ENCODE measurements around the gene SMARCB1. TPM values are rescaled to one million over a fixed set of nuclear protein-coding genes. Genes with fewer than 3 reads are reported as not detected.

Gene SMARCB1
- total and polyA plus RNA-seq, 2 donors (not counting 1 experiment from before 2014, with no cell fraction given): 179 to 190 TPM

DNA sequence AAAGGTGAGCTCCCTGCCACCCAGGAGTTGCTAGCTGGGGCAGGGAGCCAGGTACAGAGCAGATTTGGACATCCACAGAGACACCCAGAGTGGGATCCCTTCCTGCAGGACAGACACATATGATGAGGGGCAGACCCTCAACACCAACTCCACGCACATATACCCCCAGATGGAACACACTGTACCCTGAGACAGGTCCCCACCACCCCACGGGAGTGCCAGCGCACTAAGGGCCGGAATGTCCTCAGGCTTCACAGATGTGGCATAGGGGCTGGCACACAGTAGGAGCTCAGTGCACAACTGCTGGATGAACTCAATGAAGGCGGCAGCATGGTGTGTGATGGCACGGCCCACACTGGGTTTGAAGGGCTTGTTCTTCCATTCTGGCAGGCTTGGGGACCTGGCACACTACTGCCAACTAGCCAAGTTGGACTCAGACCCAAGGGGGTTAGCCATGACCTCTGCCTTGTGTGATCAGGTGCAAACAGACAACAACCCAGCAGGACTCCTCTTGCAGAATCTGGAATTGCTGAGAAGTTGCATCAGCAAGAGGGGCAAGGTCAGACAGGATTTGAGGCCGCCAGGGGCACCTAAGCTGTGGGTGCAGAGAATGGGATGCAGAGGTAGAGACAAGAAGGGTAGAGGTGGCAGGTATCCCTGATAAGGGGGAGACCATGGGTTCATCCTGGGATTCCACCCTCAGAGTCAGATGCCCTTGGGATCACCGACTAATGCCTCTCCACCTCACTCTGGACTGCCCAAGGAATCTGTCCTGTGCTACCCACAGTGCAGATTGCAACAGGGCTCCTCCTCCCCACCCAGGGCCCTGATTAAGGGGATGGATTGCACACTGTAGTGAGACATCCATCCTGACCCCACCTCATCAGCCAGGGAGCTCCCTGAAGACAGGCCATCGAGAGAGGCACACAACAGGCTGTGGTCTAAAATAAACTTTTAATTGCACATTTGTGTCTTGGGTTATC, 21.6 kb upstream of the SMARCB1 start:
- ChIA-PET POLR2A (interaction anchor here (0.5 to 14.3 kb wide), 4 partner anchors 8 to 92 kb away, joined by 3 to 174 read pairs (median 5); partner anchors contain the start of genes SLC2A11, VPREB3 and ZNF70), CTCF (interaction anchor here (1.1 to 12.8 kb wide), 6 partner anchors 11 to 82 kb away, joined by 3 to 188 read pairs (median 6); partner anchors contain the start of genes VPREB3 and ZNF70)
- H3K4me3 ChIP-seq (ENCODE audit: control extremely low read depth in 1 of 5, extremely low read depth in 1 of 5, insufficient read depth in 1 of 5, low read depth in 2 of 5, low read length in 4 of 5): no peak overlapping the region
- peak overlapping the region; percentile 92 for H3K4me2 ChIP-seq (replicated peaks; ENCODE audit: low read depth, low read length, poor library complexity, severe bottlenecking)
- H3K27me3 ChIP-seq (replicated peaks in 1 of 4; ENCODE audit: control extremely low read depth in 1 of 4, control insufficient read depth in 3 of 4, insufficient read depth in 4 of 4, low read length in 3 of 4): no peaks in the 10 kb centered on the region
- H3K27ac ChIP-seq (ENCODE audit: low read length in 2 of 2): peak overlapping the region in 1 of 2 donors; percentile 73
- no peaks in the 10 kb centered on the region for H3K27me3 Mint-ChIP-seq
- TF ChIP-seq, protein P1, sequence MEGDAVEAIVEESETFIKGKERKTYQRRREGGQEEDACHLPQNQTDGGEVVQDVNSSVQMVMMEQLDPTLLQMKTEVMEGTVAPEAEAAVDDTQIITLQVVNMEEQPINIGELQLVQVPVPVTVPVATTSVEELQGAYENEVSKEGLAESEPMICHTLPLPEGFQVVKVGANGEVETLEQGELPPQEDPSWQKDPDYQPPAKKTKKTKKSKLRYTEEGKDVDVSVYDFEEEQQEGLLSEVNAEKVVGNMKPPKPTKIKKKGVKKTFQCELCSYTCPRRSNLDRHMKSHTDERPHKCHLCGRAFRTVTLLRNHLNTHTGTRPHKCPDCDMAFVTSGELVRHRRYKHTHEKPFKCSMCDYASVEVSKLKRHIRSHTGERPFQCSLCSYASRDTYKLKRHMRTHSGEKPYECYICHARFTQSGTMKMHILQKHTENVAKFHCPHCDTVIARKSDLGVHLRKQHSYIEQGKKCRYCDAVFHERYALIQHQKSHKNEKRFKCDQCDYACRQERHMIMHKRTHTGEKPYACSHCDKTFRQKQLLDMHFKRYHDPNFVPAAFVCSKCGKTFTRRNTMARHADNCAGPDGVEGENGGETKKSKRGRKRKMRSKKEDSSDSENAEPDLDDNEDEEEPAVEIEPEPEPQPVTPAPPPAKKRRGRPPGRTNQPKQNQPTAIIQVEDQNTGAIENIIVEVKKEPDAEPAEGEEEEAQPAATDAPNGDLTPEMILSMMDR (IDR thresholded peaks at IDR 0.05): no peak
- TF ChIP-seq EZH2 (IDR thresholded peaks at IDR 0.05; ENCODE audit: borderline replicate concordance, insufficient read depth, low read depth, low read length, poor library complexity, severe bottlenecking): no peak
- H3K79me2 ChIP-seq (ENCODE audit: control insufficient read depth, insufficient read depth, low read length): peaks cover 27% of the 10 kb centered on the region
- H4K20me1 ChIP-seq (ENCODE audit: control insufficient read depth, insufficient read depth, low read length, poor library complexity, severe bottlenecking): peaks cover 14% of the 10 kb centered on the region
- no peaks in the 10 kb centered on the region for H3K36me3 ChIP-seq (replicated peaks in 1 of 2; ENCODE audit: control extremely low read depth in 1 of 2, control insufficient read depth in 1 of 2, extremely low read depth in 1 of 2, insufficient read depth in 2 of 2, low read length in 1 of 2)
- H3K9me3 Mint-ChIP-seq (ENCODE audit: insufficient read depth): no peaks in the 10 kb centered on the region
- ATAC-seq (ENCODE audit: low read depth) (no peak), DNase-seq (no peak)
- intact Hi-C loops (cut with micrococcal nuclease): loop anchor here (5.0 kb wide), 1 partner anchor 223 kb away; no protein-coding TSS in a partner anchor
- peak overlapping the region; percentile 80 for H3K27ac Mint-ChIP-seq
- no peak overlapping the region for H3K9ac ChIP-seq (ENCODE audit: low read length)
- peak overlapping the region; percentile 45 for H3K4me3 Mint-ChIP-seq
- H3K4me1 ChIP-seq (ENCODE audit: control insufficient read depth in 2 of 2, insufficient read depth in 2 of 2, low read length in 2 of 2): peaks cover 52 to 70% of the 10 kb centered on the region in 2 donors
- peaks cover 62% of the 10 kb centered on the region for H3K4me1 Mint-ChIP-seq
- no peaks in the 10 kb centered on the region for H3K9me3 ChIP-seq (ENCODE audit: control extremely low read depth in 1 of 3, control insufficient read depth in 2 of 3, insufficient read depth in 1 of 3, low read length in 2 of 3)
- H2AFZ ChIP-seq (ENCODE audit: insufficient read depth, low read depth, low read length, poor library complexity, severe bottlenecking): no peak overlapping the region
- WGBS (ENCODE audit: insufficient coverage): 98% methylated on average over 7 of the region's 9 CpGs
